A549 (cell line): ENCODE data around the gene SLC9A9. TPM values are rescaled to one million over a fixed set of nuclear protein-coding genes. Genes with fewer than 3 reads are reported as not detected.

Experiments used
- ATAC-seq, 2 experiments: fragments of 200-7000 bp in 1 of 2; fragments of >200 bp in 1 of 2; cut with Nextera tagmentation in 1 of 2; cut with Tn5 transposase in 1 of 2; 3 replicates each; pipeline versions ENCODE4 v1.8.0 to v1.9.1; 2018 to 2020; ENCODE audit warnings: mild to moderate bottlenecking in 1 of 2, moderate library complexity in 1 of 2
- CTCF ChIA-PET: fragments of 300-600 bp; sonication (Branson Sonifier 250); formaldehyde crosslinking; extraction: SDS; loops from one replicate; lab custom pipeline; 2021; ENCODE audit warnings: antibody characterized with exemption, inconsistent platforms; lab: Yijun Ruan, JAX
- POLR2A ChIA-PET: fragments of 350-600 bp; formaldehyde crosslinking; extraction: SDS; loops from one replicate; lab custom pipeline; 2021; ENCODE audit warnings: antibody characterized with exemption, inconsistent platforms; lab: Yijun Ruan, JAX
- DNase-seq, 2 experiments: peaks; one replicate each; pipeline versions ENCODE4 v3.0.0 to v3.0.0-alpha.2; 2011 to 2016; ENCODE audit warnings: low read depth in 1 of 2, low spot score in 1 of 2
- FAIRE-seq: peaks from 2 replicates; lab custom pipeline; 2011; peaks lifted over from hg19 to GRCh38; lab: Jason Lieb, UNC
- H3K27ac ChIP-seq, 2 experiments: fragments of >200 bp; sonication (Bioruptor Twin); formaldehyde crosslinking; 3 replicates each; pipeline ENCODE4 v1.5.1; 2016 to 2017
- H3K4me1 ChIP-seq: fragments of >200 bp; sonication (Bioruptor Twin); formaldehyde crosslinking; 3 replicates; pipeline ENCODE4 v1.6.1; 2016
- H3K4me2 ChIP-seq: fragments of >200 bp; sonication (Bioruptor Twin); formaldehyde crosslinking; 3 replicates; pipeline ENCODE4 v1.6.1; 2016
- H3K4me3 ChIP-seq: fragments of >200 bp; sonication (Bioruptor Twin); formaldehyde crosslinking; 3 replicates; pipeline ENCODE4 v1.5.1; 2016
- H3K9me3 ChIP-seq: fragments of >200 bp; sonication (Bioruptor Twin); formaldehyde crosslinking; 3 replicates; pipeline ENCODE4 v1.6.1; 2016
- CBX2 ChIP-seq: fragments of 200-600 bp; sonication (generic); IDR thresholded peaks from 2 replicates; pipeline ENCODE4 v1.6.1; 2016; ENCODE audit warnings: low read depth, mild to moderate bottlenecking, borderline replicate concordance
- CHD4 ChIP-seq: fragments of 200-600 bp; sonication (generic); IDR thresholded peaks from 2 replicates; pipeline ENCODE4 v1.6.1; 2016; ENCODE audit warnings: antibody characterized with exemption, mild to moderate bottlenecking, borderline replicate concordance
- EHMT2 ChIP-seq: fragments of 200-600 bp; sonication (generic); IDR thresholded peaks from 2 replicates; pipeline ENCODE4 v1.6.1; 2016; ENCODE audit warnings: antibody characterized with exemption, low read depth, mild to moderate bottlenecking, moderate library complexity
- EP300 ChIP-seq, 2 experiments: fragments of >200 bp; sonication (Bioruptor Twin); formaldehyde crosslinking; IDR thresholded peaks; 2 replicates in 1 of 2; 3 replicates in 1 of 2; pipeline ENCODE4 v1.6.1; 2016 to 2017
- ESRRA ChIP-seq: fragments of 150-350 bp; IDR thresholded peaks from 2 replicates; pipeline ENCODE4 v1.6.1; 2014; ENCODE audit warnings: mild to moderate bottlenecking, low read length, borderline replicate concordance
- FOSL2 ChIP-seq, 2 experiments: fragments of 450-650 bp in 1 of 2; fragments of >200 bp in 1 of 2; sonication (Bioruptor Twin) in 1 of 2; formaldehyde crosslinking; IDR thresholded peaks; 2 replicates each; pipeline versions ENCODE4 v1.5.0 to v1.6.1; 2016 to 2020; ENCODE audit warnings: mild to moderate bottlenecking in 1 of 2, moderate library complexity in 1 of 2
- MAFK ChIP-seq: fragments of 450-650 bp; IDR thresholded peaks from 2 replicates; pipeline ENCODE4 v1.6.1; 2014; ENCODE audit not compliant: partially characterized antibody
- MAZ ChIP-seq: fragments of 150-350 bp; IDR thresholded peaks from 2 replicates; pipeline ENCODE4 v1.6.1; 2014; ENCODE audit warnings: antibody characterized with exemption, low read depth, low read length, borderline replicate concordance
- NPAS2 ChIP-seq: fragments of 250-450 bp; sonication (Bioruptor Pico); IDR thresholded peaks from 2 replicates; pipeline ENCODE4 v1.8.0; 2022; ENCODE audit warnings: mild to moderate bottlenecking, moderate library complexity, borderline replicate concordance
- RNF2 ChIP-seq: fragments of 200-600 bp; sonication (generic); IDR thresholded peaks from 2 replicates; pipeline ENCODE4 v1.6.1; 2016; ENCODE audit warnings: low read depth, mild to moderate bottlenecking, antibody characterized with exemption, moderate library complexity, borderline replicate concordance
- SMC3 ChIP-seq: fragments of >200 bp; sonication (Bioruptor Twin); formaldehyde crosslinking; IDR thresholded peaks from 3 replicates; pipeline ENCODE4 v1.6.1; 2018; ENCODE audit warnings: inconsistent platforms
- TFCP2L1 ChIP-seq: fragments of 250-450 bp; sonication (Bioruptor Pico); IDR thresholded peaks from 2 replicates; pipeline ENCODE4 v1.5.0; 2021; ENCODE audit warnings: mild to moderate bottlenecking
- ZNF302 ChIP-seq: fragments of 250-450 bp; sonication (Bioruptor Pico); IDR thresholded peaks from 2 replicates; pipeline ENCODE4 v1.9.0; 2021; ENCODE audit warnings: inconsistent platforms, mild to moderate bottlenecking, moderate library complexity
- ZSCAN20 ChIP-seq: fragments of 250-450 bp; sonication (Bioruptor Pico); IDR thresholded peaks from 2 replicates; pipeline ENCODE4 v1.8.0; 2022; ENCODE audit warnings: mild to moderate bottlenecking, moderate library complexity
- WGBS: methylation state at CpG from one replicate; pipeline ENCODE4 v1.1.6; 2017; ENCODE audit errors: missing lambda C conversion rate; 5-methylcytosine and 5-hydroxymethylcytosine counted together
- polyA plus RNA-seq, 4 experiments: library from polyadenylated mRNA; depleted of rRNA in 3 of 4; stranded (reverse); fragments of >200 nt; fragmentation: RNase III in 1 of 4; extraction: RNeasy Plus Mini Kit Qiagen cat#74134 plus additional on column Dnase treatment in 1 of 4; gene quantifications; 2 replicates in 3 of 4; 3 replicates in 1 of 4; pipeline ENCODE4 v1.2.3, GENCODE V29; 2011 to 2017
- TF ChIP-seq, protein P1 (sequence below): IDR thresholded peaks from 2 replicates; pipeline ENCODE4 v1.6.1; 2012
- TF ChIP-seq, protein P2 (sequence below): IDR thresholded peaks from 2 replicates; pipeline ENCODE4 v1.6.1; 2012; ENCODE audit warnings: low read depth, borderline replicate concordance
- TF ChIP-seq, protein P3 (sequence below): fragments of >200 bp; sonication (Bioruptor Twin); formaldehyde crosslinking; IDR thresholded peaks from 3 replicates; pipeline ENCODE4 v1.5.1; 2016
- TF ChIP-seq, protein P4 (sequence below): IDR thresholded peaks from 2 replicates; pipeline ENCODE4 v1.6.1; 2012

The SLC9A9 gene
- polyA plus RNA-seq, 2 of the 4 experiments (the other 2 are of a cell fraction), result 0.10 to 0.32 TPM

DNA sequence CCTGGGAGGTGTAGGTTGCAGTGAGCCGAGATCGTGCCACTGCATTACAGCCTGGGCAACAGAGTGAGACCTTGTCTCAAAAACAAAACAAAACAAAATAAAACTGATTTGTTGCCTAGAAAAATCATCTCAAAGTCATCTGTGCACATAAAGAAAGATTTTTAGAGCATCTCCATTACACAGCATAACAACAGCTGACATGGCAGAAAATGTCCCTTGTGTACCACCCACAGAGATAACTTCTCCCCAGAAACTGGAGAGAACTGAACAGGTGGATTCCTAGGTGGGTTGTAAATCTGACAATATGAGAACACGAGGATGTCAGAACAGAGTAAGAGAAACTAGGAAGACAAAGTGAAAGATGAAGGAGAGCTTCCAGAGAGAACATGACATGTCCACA is 207.5 kb downstream of the SLC9A9 start:
- peak; percentile 90 for TF ChIP-seq MAFK
- TF ChIP-seq, protein P1, sequence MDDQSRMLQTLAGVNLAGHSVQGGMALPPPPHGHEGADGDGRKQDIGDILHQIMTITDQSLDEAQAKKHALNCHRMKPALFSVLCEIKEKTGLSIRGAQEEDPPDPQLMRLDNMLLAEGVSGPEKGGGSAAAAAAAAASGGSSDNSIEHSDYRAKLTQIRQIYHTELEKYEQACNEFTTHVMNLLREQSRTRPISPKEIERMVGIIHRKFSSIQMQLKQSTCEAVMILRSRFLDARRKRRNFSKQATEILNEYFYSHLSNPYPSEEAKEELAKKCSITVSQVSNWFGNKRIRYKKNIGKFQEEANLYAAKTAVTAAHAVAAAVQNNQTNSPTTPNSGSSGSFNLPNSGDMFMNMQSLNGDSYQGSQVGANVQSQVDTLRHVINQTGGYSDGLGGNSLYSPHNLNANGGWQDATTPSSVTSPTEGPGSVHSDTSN, result no peak
- Histone ChIP-seq H3K4me3 (no peak overlapping the region), H3K4me2 (no peak overlapping the region), H3K4me1 (no peaks in the 10 kb centered on the region), H3K27ac (no peak overlapping the region), H3K9me3 (peaks cover 13% of the 10 kb centered on the region)
- ChIA-PET POLR2A (no interaction called here), CTCF (no interaction called here)
- ATAC-seq, result no peak
- FAIRE-seq, result no peak
- no peak for DNase-seq
- 35% methylated on average over 3 of the region's 3 CpGs for WGBS

DNA sequence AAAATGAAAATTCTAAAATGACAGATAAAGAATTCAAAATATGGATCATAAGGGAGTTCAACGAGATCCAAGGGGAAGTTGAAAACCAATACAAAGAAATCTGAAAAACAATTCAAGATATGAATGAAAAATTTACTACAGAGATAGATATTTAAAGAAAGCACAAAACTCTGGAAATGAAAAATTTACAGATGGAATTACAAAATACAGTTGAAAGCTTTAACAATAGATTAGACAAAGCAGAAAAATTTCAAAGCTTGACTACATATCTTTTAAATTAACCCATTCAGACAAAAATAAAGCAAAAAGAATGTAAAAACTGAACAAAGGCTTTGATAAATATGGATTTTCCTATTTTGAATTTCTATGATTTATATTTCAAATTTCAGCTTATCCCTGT is 211.1 kb downstream of the SLC9A9 start:
- ChIA-PET POLR2A (no interaction called here), CTCF (interaction anchor here (1.0 kb wide), 1 partner anchor 13 kb away, joined by 3 read pairs; no protein-coding TSS in a partner anchor)
- Histone ChIP-seq H3K9me3 (peaks cover 13% of the 10 kb centered on the region), H3K27ac (no peak overlapping the region), H3K4me3 (no peak overlapping the region), H3K4me1 (no peaks in the 10 kb centered on the region), H3K4me2 (no peak overlapping the region)
- WGBS, result 0% methylated on average over 1 of the region's 1 CpG
- FAIRE-seq (no peak), DNase-seq (no peak), ATAC-seq (no peak)
- no peak for TF ChIP-seq TFCP2L1
- TF ChIP-seq SMC3, result no peak
- no peak for TF ChIP-seq CHD4
- no peak for TF ChIP-seq CBX2

DNA sequence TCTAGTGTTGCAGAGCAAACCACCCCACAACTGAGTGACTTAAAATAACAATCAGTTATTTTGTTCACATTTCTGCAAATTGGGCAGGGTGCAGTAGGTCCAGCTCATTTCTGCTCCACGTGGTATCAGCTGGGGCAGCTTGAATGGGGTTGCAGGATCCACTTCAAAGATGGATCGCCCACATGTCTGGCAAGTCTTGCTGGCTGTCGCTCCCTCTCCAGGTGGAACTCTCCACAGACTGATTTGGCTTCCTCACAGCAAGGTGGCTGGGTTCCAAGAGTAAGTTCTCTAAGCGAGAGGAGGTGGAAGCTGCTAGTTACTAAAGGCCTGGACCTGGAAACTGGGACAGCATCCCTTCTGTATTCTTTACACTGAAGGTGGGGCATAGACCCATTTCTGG is 213.3 kb downstream of the SLC9A9 start:
- 15% methylated on average over 4 of the region's 4 CpGs for WGBS
- Histone ChIP-seq H3K27ac (no peak overlapping the region), H3K9me3 (peaks cover 13% of the 10 kb centered on the region), H3K4me1 (no peaks in the 10 kb centered on the region), H3K4me2 (no peak overlapping the region)
- ATAC-seq, result no peak
- DNase-seq, result no peak
- no peak for FAIRE-seq
- no peak for TF ChIP-seq MAZ
- no peak for TF ChIP-seq EHMT2
- TF ChIP-seq, protein P2, sequence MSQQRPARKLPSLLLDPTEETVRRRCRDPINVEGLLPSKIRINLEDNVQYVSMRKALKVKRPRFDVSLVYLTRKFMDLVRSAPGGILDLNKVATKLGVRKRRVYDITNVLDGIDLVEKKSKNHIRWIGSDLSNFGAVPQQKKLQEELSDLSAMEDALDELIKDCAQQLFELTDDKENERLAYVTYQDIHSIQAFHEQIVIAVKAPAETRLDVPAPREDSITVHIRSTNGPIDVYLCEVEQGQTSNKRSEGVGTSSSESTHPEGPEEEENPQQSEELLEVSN, result no peak
- TF ChIP-seq FOSL2 (IDR thresholded peaks at IDR 0.05), result no peak
- TF ChIP-seq FOSL2 (CRISPR knock-in tag; IDR thresholded peaks at IDR 0.05), result no peak
- TF ChIP-seq, protein P3, sequence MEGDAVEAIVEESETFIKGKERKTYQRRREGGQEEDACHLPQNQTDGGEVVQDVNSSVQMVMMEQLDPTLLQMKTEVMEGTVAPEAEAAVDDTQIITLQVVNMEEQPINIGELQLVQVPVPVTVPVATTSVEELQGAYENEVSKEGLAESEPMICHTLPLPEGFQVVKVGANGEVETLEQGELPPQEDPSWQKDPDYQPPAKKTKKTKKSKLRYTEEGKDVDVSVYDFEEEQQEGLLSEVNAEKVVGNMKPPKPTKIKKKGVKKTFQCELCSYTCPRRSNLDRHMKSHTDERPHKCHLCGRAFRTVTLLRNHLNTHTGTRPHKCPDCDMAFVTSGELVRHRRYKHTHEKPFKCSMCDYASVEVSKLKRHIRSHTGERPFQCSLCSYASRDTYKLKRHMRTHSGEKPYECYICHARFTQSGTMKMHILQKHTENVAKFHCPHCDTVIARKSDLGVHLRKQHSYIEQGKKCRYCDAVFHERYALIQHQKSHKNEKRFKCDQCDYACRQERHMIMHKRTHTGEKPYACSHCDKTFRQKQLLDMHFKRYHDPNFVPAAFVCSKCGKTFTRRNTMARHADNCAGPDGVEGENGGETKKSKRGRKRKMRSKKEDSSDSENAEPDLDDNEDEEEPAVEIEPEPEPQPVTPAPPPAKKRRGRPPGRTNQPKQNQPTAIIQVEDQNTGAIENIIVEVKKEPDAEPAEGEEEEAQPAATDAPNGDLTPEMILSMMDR, result no peak
- TF ChIP-seq RNF2, result no peak
- TF ChIP-seq NPAS2 (CRISPR knock-in tag), result no peak
- no peak for TF ChIP-seq ZSCAN20 (CRISPR knock-in tag)
- no peak for TF ChIP-seq ESRRA
- no peak for TF ChIP-seq MAFK
- TF ChIP-seq, all 56 proteins: peak for 0
- no peak overlapping the region for H3K4me3 ChIP-seq
- ChIA-PET POLR2A (no interaction called here), CTCF (no interaction called here)

DNA sequence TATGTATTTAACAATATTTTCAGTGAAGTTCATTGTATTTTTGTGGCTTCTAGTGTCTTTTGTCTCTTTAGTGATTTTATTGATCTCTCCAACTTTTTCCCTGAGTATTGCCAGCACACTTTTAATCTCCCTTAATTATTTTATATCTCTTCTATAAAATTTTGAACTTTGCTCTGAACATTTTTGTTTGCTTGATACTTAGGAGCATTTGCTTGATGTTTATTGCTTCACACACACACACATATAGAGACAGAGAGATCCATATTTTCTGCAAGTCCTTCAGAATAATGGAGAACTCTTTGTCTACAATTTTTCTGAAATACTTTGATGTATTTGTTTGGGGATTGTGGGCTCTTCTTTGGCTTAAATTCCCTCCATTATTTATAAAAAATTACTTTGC is 213.8 kb downstream of the SLC9A9 start:
- Histone ChIP-seq H3K27ac (no peak overlapping the region), H3K4me3 (no peak overlapping the region), H3K9me3 (peaks cover 13% of the 10 kb centered on the region), H3K4me2 (no peak overlapping the region), H3K4me1 (no peaks in the 10 kb centered on the region)
- ATAC-seq (no peak), FAIRE-seq (no peak), DNase-seq (no peak)
- ChIA-PET POLR2A (no interaction called here), CTCF (no interaction called here)
- TF ChIP-seq TFCP2L1 (no peak), EP300 (IDR thresholded peaks at IDR 0.05) (no peak), ZNF302 (CRISPR knock-in tag) (no peak), RNF2 (no peak)
- TF ChIP-seq, protein P4, sequence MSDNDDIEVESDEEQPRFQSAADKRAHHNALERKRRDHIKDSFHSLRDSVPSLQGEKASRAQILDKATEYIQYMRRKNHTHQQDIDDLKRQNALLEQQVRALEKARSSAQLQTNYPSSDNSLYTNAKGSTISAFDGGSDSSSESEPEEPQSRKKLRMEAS, result no peak
